PFSK-1 (cell line): ENCODE results near the gene SLC35E3.

ENCODE experiments used
- FOXP2 ChIP-seq: optimal IDR thresholded peaks from 2 replicates; pipeline ENCODE3; 2011; ENCODE audit warnings: borderline replicate concordance, control low read depth, inconsistent platforms; ENCODE audit not compliant: insufficient read depth; ENCODE audit errors: extremely low read length, extremely low read depth
- POLR2AphosphoS5 ChIP-seq: IDR thresholded peaks from 2 replicates; pipeline ENCODE4 v1.6.1; 2012; ENCODE audit warnings: low read depth, mild to moderate bottlenecking, control low read depth, low read length, moderate library complexity
- SIN3A ChIP-seq: IDR thresholded peaks from 2 replicates; pipeline ENCODE4 v1.6.1; 2012; ENCODE audit warnings: mild to moderate bottlenecking, low read length, moderate library complexity, borderline replicate concordance; ENCODE audit not compliant: insufficient read depth
- TAF1 ChIP-seq: IDR thresholded peaks from 2 replicates; pipeline ENCODE4 v1.6.1; 2012; ENCODE audit warnings: low read length, control low read depth, borderline replicate concordance; ENCODE audit not compliant: insufficient read depth
- TF ChIP-seq, protein P1 (sequence below), 2 experiments: IDR thresholded peaks; 2 replicates each; pipeline versions ENCODE4 v1.6.1 to v1.8.0; 2011 to 2012; ENCODE audit warnings: low read depth in 2 of 2, low read length in 2 of 2, control low read depth in 1 of 2, inconsistent platforms in 1 of 2, mild to moderate bottlenecking in 1 of 2, moderate library complexity in 1 of 2; ENCODE audit not compliant: insufficient read depth in 1 of 2

SLC35E3 gene

GRCh38 chr12:68761901-68762630 is 16.1 kb downstream of the SLC35E3 start:
- TF ChIP-seq FOXP2: no peak
- no peak for TF ChIP-seq TAF1
- no peak for TF ChIP-seq SIN3A
- TF ChIP-seq, protein P1, sequence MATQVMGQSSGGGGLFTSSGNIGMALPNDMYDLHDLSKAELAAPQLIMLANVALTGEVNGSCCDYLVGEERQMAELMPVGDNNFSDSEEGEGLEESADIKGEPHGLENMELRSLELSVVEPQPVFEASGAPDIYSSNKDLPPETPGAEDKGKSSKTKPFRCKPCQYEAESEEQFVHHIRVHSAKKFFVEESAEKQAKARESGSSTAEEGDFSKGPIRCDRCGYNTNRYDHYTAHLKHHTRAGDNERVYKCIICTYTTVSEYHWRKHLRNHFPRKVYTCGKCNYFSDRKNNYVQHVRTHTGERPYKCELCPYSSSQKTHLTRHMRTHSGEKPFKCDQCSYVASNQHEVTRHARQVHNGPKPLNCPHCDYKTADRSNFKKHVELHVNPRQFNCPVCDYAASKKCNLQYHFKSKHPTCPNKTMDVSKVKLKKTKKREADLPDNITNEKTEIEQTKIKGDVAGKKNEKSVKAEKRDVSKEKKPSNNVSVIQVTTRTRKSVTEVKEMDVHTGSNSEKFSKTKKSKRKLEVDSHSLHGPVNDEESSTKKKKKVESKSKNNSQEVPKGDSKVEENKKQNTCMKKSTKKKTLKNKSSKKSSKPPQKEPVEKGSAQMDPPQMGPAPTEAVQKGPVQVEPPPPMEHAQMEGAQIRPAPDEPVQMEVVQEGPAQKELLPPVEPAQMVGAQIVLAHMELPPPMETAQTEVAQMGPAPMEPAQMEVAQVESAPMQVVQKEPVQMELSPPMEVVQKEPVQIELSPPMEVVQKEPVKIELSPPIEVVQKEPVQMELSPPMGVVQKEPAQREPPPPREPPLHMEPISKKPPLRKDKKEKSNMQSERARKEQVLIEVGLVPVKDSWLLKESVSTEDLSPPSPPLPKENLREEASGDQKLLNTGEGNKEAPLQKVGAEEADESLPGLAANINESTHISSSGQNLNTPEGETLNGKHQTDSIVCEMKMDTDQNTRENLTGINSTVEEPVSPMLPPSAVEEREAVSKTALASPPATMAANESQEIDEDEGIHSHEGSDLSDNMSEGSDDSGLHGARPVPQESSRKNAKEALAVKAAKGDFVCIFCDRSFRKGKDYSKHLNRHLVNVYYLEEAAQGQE (IDR thresholded peaks at IDR 0.05; ENCODE audit: insufficient read depth in 1 of 2, low read depth in 2 of 2, low read length in 2 of 2): no peak
- no peak for TF ChIP-seq POLR2AphosphoS5

- TF ChIP-seq POLR2AphosphoS5: no peak
Observed at GRCh38 chr12:68762691-68763090, 16.7 kb downstream of the SLC35E3 start.

DNA sequence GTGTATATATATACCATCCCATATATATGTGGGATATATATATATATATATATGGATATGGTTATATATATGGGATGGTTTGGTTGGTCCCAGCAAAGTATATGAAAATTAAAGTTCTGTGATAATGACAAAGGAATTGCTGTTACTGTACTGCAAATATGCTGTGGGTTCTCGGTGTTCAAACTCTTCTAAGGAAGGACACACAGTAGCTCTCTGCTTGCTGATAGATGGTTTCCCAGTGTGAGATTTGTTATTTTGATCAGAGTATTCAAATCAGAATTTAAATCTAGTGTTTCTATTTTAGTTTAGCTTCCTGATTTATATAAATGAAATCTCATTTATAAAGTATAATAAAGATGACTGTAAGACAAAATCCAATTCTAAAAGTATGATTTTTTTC is 19.7 kb downstream of the SLC35E3 start:
- TF ChIP-seq TAF1 (no peak), FOXP2 (no peak), POLR2AphosphoS5 (no peak), SIN3A (no peak)
- TF ChIP-seq, protein P1 (IDR thresholded peaks at IDR 0.05; ENCODE audit: insufficient read depth in 1 of 2, low read depth in 2 of 2, low read length in 2 of 2): no peak

DNA sequence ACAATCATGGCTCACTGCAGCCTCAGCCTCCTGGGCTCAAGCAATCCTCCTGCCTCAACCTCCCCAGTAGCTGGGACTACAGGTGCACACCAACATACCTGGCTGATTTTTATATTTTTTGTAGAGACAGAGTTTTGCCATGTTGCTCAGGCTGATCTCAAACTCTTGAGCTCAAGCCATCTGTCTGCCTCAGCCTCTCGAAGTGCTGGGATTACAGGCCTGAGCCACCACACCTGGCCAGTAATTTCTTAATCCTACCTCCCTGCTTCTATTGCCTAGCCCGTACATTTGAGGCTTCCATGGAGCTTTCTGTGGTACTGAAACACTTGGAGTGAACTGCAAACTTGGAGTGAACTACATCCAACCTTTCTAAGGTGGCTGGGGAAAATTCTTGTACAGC is 20.7 kb downstream of the SLC35E3 start:
- TF ChIP-seq POLR2AphosphoS5: no peak
- TF ChIP-seq, protein P1 (IDR thresholded peaks at IDR 0.05; ENCODE audit: insufficient read depth in 1 of 2, low read depth in 2 of 2, low read length in 2 of 2): no peak
- TF ChIP-seq FOXP2: no peak
- TF ChIP-seq TAF1: no peak
- TF ChIP-seq SIN3A: no peak

- TF ChIP-seq, protein P1 (IDR thresholded peaks at IDR 0.05; ENCODE audit: insufficient read depth in 1 of 2, low read depth in 2 of 2, low read length in 2 of 2): no peak
- TF ChIP-seq POLR2AphosphoS5: no peak
- TF ChIP-seq TAF1: no peak
- TF ChIP-seq FOXP2: no peak
- TF ChIP-seq SIN3A: no peak
Observed at GRCh38 chr12:68767191-68767590, 21.2 kb downstream of the SLC35E3 start.
